Breast epithelium (tissue), 4 donors: Measurements from ENCODE around the gene HTR7. TPM values are rescaled to one million over a fixed set of nuclear protein-coding genes. Genes with fewer than 3 reads are reported as not detected.

Experiments used
- DNase-seq, 2 donors: peaks; one replicate each; pipeline ENCODE4 v3.0.0-alpha.2; 2019; ENCODE audit warnings: low spot score in 2 of 2
- H3K27ac ChIP-seq, 2 donors: fragments of 200-600 bp; sonication (generic) in 1 of 2; one replicate each; pipeline ENCODE4 v1.5.1; 2016 to 2019; ENCODE audit warnings: mild to moderate bottlenecking in 1 of 2
- H3K27me3 ChIP-seq, 2 donors: fragments of 200-600 bp; sonication (generic) in 1 of 2; one replicate each; pipeline versions ENCODE4 v1.5.1 to v1.6.0; 2017 to 2019; ENCODE audit warnings: control low read depth in 1 of 2, mild to moderate bottlenecking in 1 of 2
- H3K36me3 ChIP-seq: fragments of 200-600 bp; one replicate; pipeline ENCODE4 v1.5.1; 2019
- H3K4me1 ChIP-seq, 2 donors: fragments of 200-600 bp; sonication (generic); one replicate each; pipeline ENCODE4 v1.5.1; 2016 to 2019; ENCODE audit warnings: control low read depth in 1 of 2
- H3K4me3 ChIP-seq, 3 donors: fragments of 200-600 bp; sonication (generic); 1 replicate in 2 of 3; 2 replicates in 1 of 3; pipeline ENCODE4 v1.5.1; 2016 to 2019; ENCODE audit warnings: mild to moderate bottlenecking in 3 of 3, moderate library complexity in 2 of 3
- H3K9me3 ChIP-seq, 2 donors: fragments of 200-600 bp; sonication (generic) in 1 of 2; one replicate each; pipeline ENCODE4 v1.5.1; 2016 to 2019; ENCODE audit warnings: control low read depth in 1 of 2
- POLR2A ChIP-seq: fragments of 450-650 bp; IDR thresholded peaks from one replicate; pipeline ENCODE4 v1.6.1; 2016; ENCODE audit warnings: antibody characterized with exemption, mild to moderate bottlenecking, moderate library complexity
- POLR2AphosphoS5 ChIP-seq, 3 donors: sonication (generic); formaldehyde crosslinking; IDR thresholded peaks; one replicate each; pipeline ENCODE4 v1.6.1; 2017; ENCODE audit warnings: antibody characterized with exemption in 3 of 3
- intact Hi-C: fragments of 100-400 bp; cut with DNase I; formaldehyde crosslinking; loops from one replicate; pipeline ENCODE4 v1.15.1; 2023; ENCODE audit warnings: low total_unique reads
- total RNA-seq, 3 donors: library from RNA; depleted of rRNA; stranded (reverse); fragments of >200 nt; gene quantifications; one replicate each; pipeline ENCODE4 v1.1.0, GENCODE V29; 2016
- TF ChIP-seq, protein P1 (sequence below), 3 donors: fragments of 450-650 bp; IDR thresholded peaks; one replicate each; pipeline ENCODE4 v1.5.1; 2016 to 2017; ENCODE audit warnings: antibody characterized with exemption in 3 of 3, mild to moderate bottlenecking in 3 of 3, moderate library complexity in 3 of 3

HTR7 gene
- total RNA-seq, 3 donors from 2014 or later: 0.66 to 1.8 (median 1.8) TPM

DNA sequence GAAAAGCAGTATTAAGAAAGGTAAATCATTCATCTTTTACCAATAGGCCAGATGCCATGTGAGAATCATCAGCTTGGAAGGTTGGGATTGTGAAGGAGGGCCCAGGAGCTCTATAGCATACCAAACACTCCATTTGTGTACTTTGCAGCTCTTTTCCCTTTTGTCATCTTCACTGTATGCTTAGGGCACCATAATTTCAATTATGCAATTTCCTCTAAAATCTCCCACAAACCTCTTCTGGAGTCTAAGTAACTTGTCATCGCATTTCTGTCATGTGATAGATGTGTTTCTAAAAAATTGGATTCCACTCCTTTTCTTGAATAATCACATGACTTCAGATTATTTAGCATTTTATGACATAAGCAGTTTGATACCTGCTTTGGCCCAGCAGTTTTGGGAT is 31.8 kb upstream of the HTR7 start:
- TF ChIP-seq POLR2A (no peak), POLR2AphosphoS5 (IDR thresholded peaks at IDR 0.05) (no peak)
- TF ChIP-seq, protein P1, sequence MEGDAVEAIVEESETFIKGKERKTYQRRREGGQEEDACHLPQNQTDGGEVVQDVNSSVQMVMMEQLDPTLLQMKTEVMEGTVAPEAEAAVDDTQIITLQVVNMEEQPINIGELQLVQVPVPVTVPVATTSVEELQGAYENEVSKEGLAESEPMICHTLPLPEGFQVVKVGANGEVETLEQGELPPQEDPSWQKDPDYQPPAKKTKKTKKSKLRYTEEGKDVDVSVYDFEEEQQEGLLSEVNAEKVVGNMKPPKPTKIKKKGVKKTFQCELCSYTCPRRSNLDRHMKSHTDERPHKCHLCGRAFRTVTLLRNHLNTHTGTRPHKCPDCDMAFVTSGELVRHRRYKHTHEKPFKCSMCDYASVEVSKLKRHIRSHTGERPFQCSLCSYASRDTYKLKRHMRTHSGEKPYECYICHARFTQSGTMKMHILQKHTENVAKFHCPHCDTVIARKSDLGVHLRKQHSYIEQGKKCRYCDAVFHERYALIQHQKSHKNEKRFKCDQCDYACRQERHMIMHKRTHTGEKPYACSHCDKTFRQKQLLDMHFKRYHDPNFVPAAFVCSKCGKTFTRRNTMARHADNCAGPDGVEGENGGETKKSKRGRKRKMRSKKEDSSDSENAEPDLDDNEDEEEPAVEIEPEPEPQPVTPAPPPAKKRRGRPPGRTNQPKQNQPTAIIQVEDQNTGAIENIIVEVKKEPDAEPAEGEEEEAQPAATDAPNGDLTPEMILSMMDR (IDR thresholded peaks at IDR 0.05): no peak
- Histone ChIP-seq H3K36me3 (no peaks in the 10 kb centered on the region), H3K27ac (no peak overlapping the region), H3K4me1 (no peaks in the 10 kb centered on the region), H3K27me3 (no peaks in the 10 kb centered on the region), H3K4me3 (no peak overlapping the region), H3K9me3 (no peaks in the 10 kb centered on the region)
- intact Hi-C loops: no loop called here
- DNase-seq: no peak

DNA sequence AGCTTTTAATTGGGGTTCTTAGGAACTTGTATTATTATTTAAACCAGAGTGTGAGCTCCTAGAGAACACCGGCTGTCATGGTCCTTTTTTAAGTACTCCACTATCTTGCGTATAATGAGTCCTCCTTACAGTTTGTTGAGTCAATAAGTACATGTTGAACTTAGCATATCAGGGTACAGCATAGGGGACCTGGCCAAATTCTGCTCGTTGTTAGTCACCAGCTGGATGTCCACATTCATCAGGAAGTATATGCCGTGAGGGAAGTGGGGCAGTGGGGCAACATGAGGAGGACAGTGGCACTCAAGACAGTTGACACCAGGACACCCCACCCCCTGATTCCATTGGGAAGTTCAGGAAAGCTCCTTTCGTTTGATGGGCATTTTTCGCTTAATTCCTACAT is 30.5 kb upstream of the HTR7 start:
- intact Hi-C loops: no loop called here
- no peak overlapping the region for H3K4me3 ChIP-seq
- DNase-seq: no peak
- no peaks in the 10 kb centered on the region for H3K27me3 ChIP-seq
- H3K36me3 ChIP-seq: no peaks in the 10 kb centered on the region
- TF ChIP-seq POLR2A (no peak), POLR2AphosphoS5 (IDR thresholded peaks at IDR 0.05) (no peak)
- TF ChIP-seq, protein P1 (IDR thresholded peaks at IDR 0.05): no peak
- no peaks in the 10 kb centered on the region for H3K9me3 ChIP-seq
- H3K4me1 ChIP-seq: no peaks in the 10 kb centered on the region
- H3K27ac ChIP-seq: no peak overlapping the region

DNA sequence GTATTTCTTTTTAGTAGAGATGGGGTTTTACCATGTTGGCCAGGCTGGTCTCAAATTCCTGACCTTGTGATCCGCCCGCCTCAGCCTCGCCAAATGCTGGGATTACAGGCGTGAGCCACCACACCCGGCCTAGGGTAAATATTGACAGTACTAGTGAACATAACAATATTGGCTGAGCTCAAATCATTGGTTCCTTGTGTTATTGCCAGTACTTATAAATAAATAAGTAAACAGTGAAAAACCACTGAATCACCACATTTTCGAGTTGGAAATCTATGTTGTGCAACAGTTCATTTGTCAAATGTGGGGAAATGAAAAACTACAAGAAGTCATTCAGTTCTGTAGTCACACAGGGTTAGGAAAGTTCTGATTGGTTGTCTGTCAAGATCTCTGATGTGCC is 29.7 kb upstream of the HTR7 start:
- no peak for DNase-seq
- TF ChIP-seq, protein P1 (IDR thresholded peaks at IDR 0.05): no peak
- TF ChIP-seq POLR2A: no peak
- no peak for TF ChIP-seq POLR2AphosphoS5 (IDR thresholded peaks at IDR 0.05)
- Histone ChIP-seq H3K36me3 (no peaks in the 10 kb centered on the region), H3K9me3 (no peaks in the 10 kb centered on the region), H3K27me3 (no peaks in the 10 kb centered on the region), H3K4me1 (no peaks in the 10 kb centered on the region), H3K27ac (no peak overlapping the region), H3K4me3 (no peak overlapping the region)
- intact Hi-C loops: no loop called here

DNA sequence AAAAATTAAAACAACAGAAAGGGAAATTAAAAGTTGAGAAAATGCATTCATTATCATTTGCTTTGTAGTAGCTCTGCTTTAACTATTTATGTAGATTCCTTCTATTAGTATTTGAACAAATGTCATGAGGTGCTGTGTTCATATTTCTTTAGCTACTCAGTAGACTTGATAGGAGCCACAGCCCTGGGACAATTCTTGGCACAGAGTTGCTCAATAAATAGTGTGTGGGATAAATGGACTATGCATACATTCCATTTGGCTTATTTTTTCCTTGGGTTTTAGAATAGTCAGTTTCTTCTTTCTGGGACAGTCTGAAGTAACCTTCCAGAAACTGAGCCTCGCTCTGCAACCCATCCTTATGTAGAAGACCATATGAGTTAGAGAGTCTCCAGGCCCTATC is 27.3 kb upstream of the HTR7 start:
- H3K27ac ChIP-seq: no peak overlapping the region
- DNase-seq: no peak
- no peaks in the 10 kb centered on the region for H3K4me1 ChIP-seq
- TF ChIP-seq POLR2A: no peak
- TF ChIP-seq, protein P1 (IDR thresholded peaks at IDR 0.05): no peak
- no peak for TF ChIP-seq POLR2AphosphoS5 (IDR thresholded peaks at IDR 0.05)
- H3K4me3 ChIP-seq: no peak overlapping the region
- H3K27me3 ChIP-seq: no peaks in the 10 kb centered on the region
- intact Hi-C loops: no loop called here
- H3K36me3 ChIP-seq: no peaks in the 10 kb centered on the region
- H3K9me3 ChIP-seq: no peaks in the 10 kb centered on the region

DNA sequence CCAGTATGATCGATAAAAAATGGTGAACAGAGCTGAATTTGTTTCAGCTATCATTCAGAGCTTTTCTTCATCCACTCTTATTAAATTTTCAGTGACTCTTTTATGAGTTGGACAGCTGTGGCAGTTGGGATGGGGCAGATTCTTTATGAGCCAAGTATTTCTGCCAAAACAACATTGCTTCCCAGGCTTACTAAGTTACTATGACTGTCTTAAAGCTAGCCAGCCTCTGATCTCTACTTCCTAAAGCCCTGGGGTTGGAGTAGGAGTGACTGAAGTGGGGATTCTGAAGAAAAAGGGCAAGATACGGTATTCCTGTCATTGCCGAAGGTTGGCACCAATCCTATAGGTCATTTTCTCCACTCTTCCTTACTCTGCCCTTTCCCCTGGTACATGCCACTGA is 26.6 kb upstream of the HTR7 start:
- intact Hi-C loops: no loop called here
- no peaks in the 10 kb centered on the region for H3K9me3 ChIP-seq
- no peak overlapping the region for H3K27ac ChIP-seq
- no peaks in the 10 kb centered on the region for H3K4me1 ChIP-seq
- no peak for TF ChIP-seq POLR2A
- TF ChIP-seq, protein P1 (IDR thresholded peaks at IDR 0.05): no peak
- no peak for TF ChIP-seq POLR2AphosphoS5 (IDR thresholded peaks at IDR 0.05)
- H3K4me3 ChIP-seq: no peak overlapping the region
- no peaks in the 10 kb centered on the region for H3K36me3 ChIP-seq
- DNase-seq: no peak
- no peaks in the 10 kb centered on the region for H3K27me3 ChIP-seq
